GM12872 (cell line): ENCODE measurements around the gene CDKN1A.

Experiments used
- TF ChIP-seq, protein P1 (sequence below): IDR thresholded peaks from 3 replicates; pipeline ENCODE4 v1.5.1; 2011; ENCODE audit warnings: low read depth, mild to moderate bottlenecking, low read length, moderate library complexity; ENCODE audit not compliant: insufficient read depth

CDKN1A gene

DNA sequence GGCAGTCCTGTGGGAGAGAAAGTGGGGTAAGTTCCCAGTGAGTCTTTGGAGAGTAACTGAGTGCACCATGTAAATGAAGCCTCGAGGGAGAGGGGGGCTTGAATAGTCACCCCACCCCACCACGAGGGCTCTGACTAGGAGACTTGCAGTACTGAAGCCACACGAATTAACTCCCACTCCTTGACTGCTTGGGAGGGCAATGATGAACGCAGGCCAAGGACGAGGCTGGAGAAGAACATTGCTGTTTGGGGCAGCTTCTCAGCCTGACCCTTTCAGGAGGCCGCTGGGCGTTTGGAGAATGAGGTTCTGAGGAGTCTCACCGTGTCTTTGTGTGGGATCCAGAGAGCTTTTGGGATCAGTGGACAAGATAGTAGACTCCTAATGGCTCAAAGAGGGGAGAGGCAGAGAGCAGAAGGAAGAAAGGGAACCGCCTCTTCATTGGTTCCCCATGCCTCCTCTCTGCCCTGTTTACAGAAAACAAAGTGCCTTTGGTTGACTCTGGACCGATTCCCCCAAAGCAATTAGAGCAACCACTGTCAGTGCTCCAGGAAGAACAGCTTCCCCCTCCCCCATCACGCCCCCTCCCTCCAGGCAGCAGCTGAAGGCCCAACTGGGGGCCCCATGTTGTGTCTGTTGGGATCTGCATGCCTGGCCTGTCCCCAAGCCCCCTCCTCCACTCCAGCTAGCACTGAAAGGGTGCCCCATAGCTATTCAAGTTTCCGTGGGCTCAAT is 41.7 kb upstream of the CDKN1A start:
- TF ChIP-seq, protein P1, sequence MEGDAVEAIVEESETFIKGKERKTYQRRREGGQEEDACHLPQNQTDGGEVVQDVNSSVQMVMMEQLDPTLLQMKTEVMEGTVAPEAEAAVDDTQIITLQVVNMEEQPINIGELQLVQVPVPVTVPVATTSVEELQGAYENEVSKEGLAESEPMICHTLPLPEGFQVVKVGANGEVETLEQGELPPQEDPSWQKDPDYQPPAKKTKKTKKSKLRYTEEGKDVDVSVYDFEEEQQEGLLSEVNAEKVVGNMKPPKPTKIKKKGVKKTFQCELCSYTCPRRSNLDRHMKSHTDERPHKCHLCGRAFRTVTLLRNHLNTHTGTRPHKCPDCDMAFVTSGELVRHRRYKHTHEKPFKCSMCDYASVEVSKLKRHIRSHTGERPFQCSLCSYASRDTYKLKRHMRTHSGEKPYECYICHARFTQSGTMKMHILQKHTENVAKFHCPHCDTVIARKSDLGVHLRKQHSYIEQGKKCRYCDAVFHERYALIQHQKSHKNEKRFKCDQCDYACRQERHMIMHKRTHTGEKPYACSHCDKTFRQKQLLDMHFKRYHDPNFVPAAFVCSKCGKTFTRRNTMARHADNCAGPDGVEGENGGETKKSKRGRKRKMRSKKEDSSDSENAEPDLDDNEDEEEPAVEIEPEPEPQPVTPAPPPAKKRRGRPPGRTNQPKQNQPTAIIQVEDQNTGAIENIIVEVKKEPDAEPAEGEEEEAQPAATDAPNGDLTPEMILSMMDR: no peak

DNA sequence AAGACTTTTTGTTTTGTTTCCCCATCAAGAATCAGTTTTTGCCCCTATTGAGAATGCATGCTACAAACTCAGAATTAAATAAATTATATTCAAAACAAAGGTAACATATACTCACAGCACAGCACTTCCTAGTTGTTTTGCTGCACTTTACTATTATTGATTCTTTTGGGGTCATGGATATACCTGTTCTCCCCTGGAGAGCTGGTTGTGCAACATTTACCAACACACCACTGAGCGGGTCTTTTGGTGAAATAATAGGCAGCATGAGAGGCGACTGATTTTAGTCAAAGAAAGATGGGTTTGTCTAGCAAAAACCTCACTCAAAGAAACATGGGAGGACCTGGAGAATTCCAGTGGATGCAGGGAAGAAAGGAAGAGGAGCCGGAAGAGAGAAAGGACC is 39.9 kb upstream of the CDKN1A start:
- TF ChIP-seq, protein P1: no peak

- TF ChIP-seq, protein P1: no peak
These were observed 39.2 kb upstream of the CDKN1A start for GRCh38 chr6:36639171-36639808.

- TF ChIP-seq, protein P1: no peak
These were observed 37.0 kb upstream of the CDKN1A start for GRCh38 chr6:36641543-36641942.

- TF ChIP-seq, protein P1: no peak
These were observed 35.3 kb upstream of the CDKN1A start for GRCh38 chr6:36642913-36643817.

DNA sequence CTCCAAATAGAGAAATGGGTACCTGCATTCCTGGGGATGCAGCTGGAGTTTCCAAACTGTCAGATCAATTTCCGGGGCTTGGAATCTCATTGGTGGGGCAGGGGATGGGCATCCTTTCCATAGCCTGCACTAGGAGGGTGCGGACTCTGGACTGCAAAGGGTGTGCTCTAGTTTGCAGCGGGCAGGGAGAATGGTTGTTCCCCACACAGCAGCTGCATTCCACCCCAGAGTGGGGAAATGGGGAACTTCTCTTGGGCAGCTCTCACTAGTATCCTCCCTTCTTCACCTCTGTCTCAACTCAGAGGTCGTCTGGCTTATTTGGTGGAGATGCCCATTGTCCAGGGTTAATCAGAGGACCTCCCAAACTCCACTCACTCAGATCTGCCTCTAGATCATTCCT is 34.5 kb upstream of the CDKN1A start:
- TF ChIP-seq, protein P1: no peak

GRCh38 chr6:36649086-36649485 is 29.4 kb upstream of the CDKN1A start:
- TF ChIP-seq, protein P1: no peak
